WI38 (cell line): Measurements from ENCODE around the gene PLCL1.

Experiments used
- H3K4me3 ChIP-seq: 2 replicates; pipeline ENCODE4 v1.5.1; 2011; ENCODE audit warnings: low read depth, mild to moderate bottlenecking, control low read depth, low read length
- TF ChIP-seq, protein P1 (sequence below): IDR thresholded peaks from 2 replicates; pipeline ENCODE4 v1.5.1; 2012; ENCODE audit warnings: low read depth, mild to moderate bottlenecking, control low read depth, low read length

PLCL1 gene

GRCh38 chr2:197943731-197944130 lies 139.3 kb downstream of the PLCL1 start:
- no peak overlapping the region for H3K4me3 ChIP-seq
- TF ChIP-seq, protein P1, sequence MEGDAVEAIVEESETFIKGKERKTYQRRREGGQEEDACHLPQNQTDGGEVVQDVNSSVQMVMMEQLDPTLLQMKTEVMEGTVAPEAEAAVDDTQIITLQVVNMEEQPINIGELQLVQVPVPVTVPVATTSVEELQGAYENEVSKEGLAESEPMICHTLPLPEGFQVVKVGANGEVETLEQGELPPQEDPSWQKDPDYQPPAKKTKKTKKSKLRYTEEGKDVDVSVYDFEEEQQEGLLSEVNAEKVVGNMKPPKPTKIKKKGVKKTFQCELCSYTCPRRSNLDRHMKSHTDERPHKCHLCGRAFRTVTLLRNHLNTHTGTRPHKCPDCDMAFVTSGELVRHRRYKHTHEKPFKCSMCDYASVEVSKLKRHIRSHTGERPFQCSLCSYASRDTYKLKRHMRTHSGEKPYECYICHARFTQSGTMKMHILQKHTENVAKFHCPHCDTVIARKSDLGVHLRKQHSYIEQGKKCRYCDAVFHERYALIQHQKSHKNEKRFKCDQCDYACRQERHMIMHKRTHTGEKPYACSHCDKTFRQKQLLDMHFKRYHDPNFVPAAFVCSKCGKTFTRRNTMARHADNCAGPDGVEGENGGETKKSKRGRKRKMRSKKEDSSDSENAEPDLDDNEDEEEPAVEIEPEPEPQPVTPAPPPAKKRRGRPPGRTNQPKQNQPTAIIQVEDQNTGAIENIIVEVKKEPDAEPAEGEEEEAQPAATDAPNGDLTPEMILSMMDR = no peak

GRCh38 chr2:197944416-197945096 lies 140.2 kb downstream of the PLCL1 start:
- TF ChIP-seq, protein P1 = no peak
- no peak overlapping the region for H3K4me3 ChIP-seq

DNA sequence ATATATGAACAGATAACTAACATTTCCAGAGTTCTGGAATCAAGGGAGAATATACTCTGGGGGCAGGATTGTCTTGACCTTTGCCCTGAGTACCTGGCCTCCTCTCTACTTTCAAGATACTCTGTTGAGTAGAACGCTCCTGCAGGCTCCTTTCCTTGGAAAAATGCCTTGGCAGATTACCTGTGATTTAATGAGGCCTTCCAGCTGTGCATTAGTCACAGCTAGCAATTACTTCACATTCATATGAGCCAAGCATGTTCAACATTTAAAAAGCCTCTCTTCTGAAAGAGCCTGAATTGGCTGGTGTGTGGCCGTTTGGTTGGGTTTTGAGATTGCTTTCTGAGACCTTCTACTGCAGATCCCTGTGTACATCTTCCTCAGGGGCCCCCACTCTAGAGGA lies 142.2 kb downstream of the PLCL1 start:
- H3K4me3 ChIP-seq = no peak overlapping the region
- TF ChIP-seq, protein P1 = no peak

DNA sequence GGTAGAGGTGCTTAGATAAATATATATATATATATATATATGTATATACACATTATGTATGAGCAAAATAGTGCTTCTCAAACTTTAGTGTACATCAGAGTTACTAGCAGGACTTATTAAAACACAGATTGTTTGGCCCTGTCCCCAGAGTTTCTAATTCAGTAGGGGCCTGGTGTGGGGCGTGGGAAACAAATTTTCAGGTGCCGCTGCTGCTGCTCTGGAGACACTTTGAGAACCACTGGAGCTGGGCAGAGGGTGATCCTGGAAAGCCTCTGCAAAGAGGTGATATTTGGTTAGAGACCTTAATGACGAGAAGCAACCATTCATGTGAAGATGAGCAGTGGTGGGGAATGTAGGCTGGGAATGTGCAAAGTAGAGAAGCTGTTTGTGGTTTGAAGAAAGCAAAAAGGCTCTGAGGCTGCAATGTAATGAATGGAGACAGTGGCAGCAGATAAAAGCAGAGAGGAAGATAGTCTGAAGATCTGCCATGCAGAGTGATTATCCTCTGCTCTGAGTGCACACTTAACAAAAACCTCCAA lies 142.9 kb downstream of the PLCL1 start:
- TF ChIP-seq, protein P1 = no peak
- no peak overlapping the region for H3K4me3 ChIP-seq

GRCh38 chr2:197949224-197949623 lies 144.8 kb downstream of the PLCL1 start:
- no peak overlapping the region for H3K4me3 ChIP-seq
- TF ChIP-seq, protein P1 = no peak

DNA sequence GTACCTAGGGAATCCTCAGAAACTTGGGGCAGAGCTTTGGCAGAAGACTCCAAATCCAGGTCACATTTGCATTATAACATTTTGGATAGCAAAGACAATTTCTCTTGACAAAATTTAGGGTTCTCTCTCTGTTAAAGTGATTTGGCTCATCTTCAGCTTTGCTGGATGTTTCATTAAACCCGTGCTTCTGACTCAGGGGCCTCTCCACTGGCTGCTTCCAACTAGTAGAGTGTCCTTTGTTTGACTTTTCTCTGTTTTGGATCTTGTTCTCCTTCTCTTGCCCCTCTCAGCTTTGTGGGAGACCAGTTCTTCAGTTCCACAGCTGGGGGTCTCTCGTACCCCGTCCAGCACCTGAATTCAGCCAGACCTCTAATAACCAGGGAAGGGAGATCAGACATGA lies 145.6 kb downstream of the PLCL1 start:
- TF ChIP-seq, protein P1 = no peak
- no peak overlapping the region for H3K4me3 ChIP-seq

GRCh38 chr2:197950724-197951123 lies 146.3 kb downstream of the PLCL1 start:
- no peak overlapping the region for H3K4me3 ChIP-seq
- TF ChIP-seq, protein P1 = no peak
